ENCODE results near the gene MMADHC.

The MMADHC gene

DNA sequence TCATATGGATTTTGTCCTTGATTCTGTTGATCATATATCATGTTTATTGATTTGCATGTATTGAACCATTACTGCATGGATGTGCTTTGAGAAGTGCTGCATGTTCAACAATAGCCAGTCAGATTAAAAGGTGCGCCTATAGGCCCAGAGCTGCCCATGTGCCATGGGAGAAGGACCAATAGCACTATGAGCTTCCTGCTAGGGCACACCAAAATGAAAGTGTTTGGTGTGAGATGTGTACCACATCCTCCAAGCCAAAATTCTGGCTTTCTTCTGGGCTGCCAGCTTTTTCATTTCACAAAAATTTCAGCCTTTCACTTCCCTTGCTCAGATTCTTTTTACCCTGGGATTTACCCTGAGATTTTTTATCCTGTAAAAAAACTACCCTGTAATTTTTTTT lies 34.8 kb upstream of the MMADHC start:
- no peaks in the 10 kb centered on the region for H3K36me3 ChIP-seq (ENCODE audit: insufficient read depth, insufficient read length, low read length)
- TF ChIP-seq ZNF274 (IDR thresholded peaks at IDR 0.05; ENCODE audit: low read depth, low read length): no peak
- TF ChIP-seq SUZ12 (IDR thresholded peaks at IDR 0.05; ENCODE audit: extremely low read depth, insufficient read depth, insufficient read length): no peak
- TF ChIP-seq YY1 (IDR thresholded peaks at IDR 0.05; ENCODE audit: insufficient read depth, insufficient read length): no peak
- no peak overlapping the region for H3K4me3 ChIP-seq (ENCODE audit: insufficient read length, low read depth)
- H3K9me3 ChIP-seq (ENCODE audit: insufficient read depth, low read length): no peaks in the 10 kb centered on the region
- H3K27me3 ChIP-seq (ENCODE audit: insufficient read depth, insufficient read length): no peaks in the 10 kb centered on the region
- H3K9ac ChIP-seq (ENCODE audit: insufficient read length, low read depth): no peak overlapping the region
- no peak for DNase-seq (ENCODE audit: low read depth, low spot score)
- H3K4me1 ChIP-seq (ENCODE audit: insufficient read depth, insufficient read length): no peaks in the 10 kb centered on the region

GRCh38 chr2:149617476-149617875 lies 29.9 kb upstream of the MMADHC start:
- Histone ChIP-seq H3K4me1 (ENCODE audit: insufficient read depth, insufficient read length) (no peaks in the 10 kb centered on the region), H3K27me3 (ENCODE audit: insufficient read depth, insufficient read length) (no peaks in the 10 kb centered on the region), H3K4me3 (ENCODE audit: insufficient read length, low read depth) (no peak overlapping the region), H3K36me3 (ENCODE audit: insufficient read depth, insufficient read length, low read length) (no peaks in the 10 kb centered on the region), H3K9ac (ENCODE audit: insufficient read length, low read depth) (no peak overlapping the region), H3K9me3 (ENCODE audit: insufficient read depth, low read length) (no peaks in the 10 kb centered on the region)
- no peak for DNase-seq (ENCODE audit: low read depth, low spot score)
- TF ChIP-seq SUZ12 (IDR thresholded peaks at IDR 0.05; ENCODE audit: extremely low read depth, insufficient read depth, insufficient read length) (no peak), ZNF274 (IDR thresholded peaks at IDR 0.05; ENCODE audit: low read depth, low read length) (no peak), YY1 (IDR thresholded peaks at IDR 0.05; ENCODE audit: insufficient read depth, insufficient read length) (no peak)

DNA sequence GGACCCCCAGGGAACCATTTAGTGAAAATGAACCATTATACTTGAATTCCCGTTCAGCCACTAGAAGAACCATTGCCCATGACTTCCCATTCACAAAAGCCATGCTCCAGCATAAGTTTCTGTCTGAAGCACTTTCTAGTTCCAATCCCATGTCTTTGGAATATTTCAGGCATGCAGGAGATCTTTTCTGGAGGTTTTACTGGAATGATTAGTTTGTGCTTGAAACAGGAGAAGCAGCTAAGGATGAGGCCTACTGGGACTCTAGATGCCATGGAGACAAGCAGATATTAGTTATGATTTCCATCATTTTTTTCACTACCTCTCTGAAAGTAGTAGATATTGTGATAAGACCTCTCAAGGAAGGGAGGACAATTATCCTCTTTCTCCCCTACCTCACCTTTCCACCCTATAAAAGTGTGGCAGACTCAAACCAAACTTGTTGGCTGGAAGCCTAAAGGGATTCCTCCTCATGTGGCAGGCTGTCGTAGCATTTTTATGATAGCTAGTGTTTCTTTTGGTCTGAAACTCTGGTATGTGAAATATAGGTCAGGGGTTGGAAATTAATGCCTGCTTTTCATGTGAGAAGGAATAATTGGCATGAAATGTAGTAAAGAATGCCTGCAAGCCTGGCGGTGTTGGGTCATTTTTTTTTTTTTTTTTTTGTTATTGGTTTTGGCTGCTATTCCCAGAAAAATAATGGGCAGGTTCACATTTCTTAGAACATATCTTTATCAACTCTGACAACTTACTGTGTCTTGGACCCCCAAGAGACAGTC lies 29.3 kb upstream of the MMADHC start:
- TF ChIP-seq ZNF274 (IDR thresholded peaks at IDR 0.05; ENCODE audit: low read depth, low read length) (no peak), YY1 (IDR thresholded peaks at IDR 0.05; ENCODE audit: insufficient read depth, insufficient read length) (no peak), SUZ12 (IDR thresholded peaks at IDR 0.05; ENCODE audit: extremely low read depth, insufficient read depth, insufficient read length) (no peak)
- Histone ChIP-seq H3K36me3 (ENCODE audit: insufficient read depth, insufficient read length, low read length) (no peaks in the 10 kb centered on the region), H3K4me1 (ENCODE audit: insufficient read depth, insufficient read length) (no peaks in the 10 kb centered on the region), H3K9ac (ENCODE audit: insufficient read length, low read depth) (no peak overlapping the region), H3K4me3 (ENCODE audit: insufficient read length, low read depth) (no peak overlapping the region), H3K9me3 (ENCODE audit: insufficient read depth, low read length) (no peaks in the 10 kb centered on the region), H3K27me3 (ENCODE audit: insufficient read depth, insufficient read length) (no peaks in the 10 kb centered on the region)
- no peak for DNase-seq (ENCODE audit: low read depth, low spot score)

DNA sequence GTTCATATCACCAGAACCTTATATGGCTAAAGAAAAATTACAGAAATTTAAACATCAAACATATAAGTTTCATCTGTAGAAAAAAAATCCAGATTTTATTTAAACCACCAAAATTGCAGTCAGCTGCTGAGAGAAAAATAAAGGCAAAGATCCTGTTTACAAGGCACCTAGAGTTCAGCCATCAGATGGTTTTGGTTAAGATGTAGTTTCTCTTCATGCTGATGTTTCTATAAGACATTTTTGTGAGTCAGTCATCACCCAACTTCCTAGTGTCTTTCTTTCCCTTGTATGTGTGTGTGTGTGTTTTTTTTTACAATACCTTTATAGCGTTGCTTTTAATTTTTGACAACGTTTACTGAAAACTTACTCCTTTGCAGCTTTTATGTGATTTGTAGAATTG lies 26.1 kb upstream of the MMADHC start:
- TF ChIP-seq SUZ12 (IDR thresholded peaks at IDR 0.05; ENCODE audit: extremely low read depth, insufficient read depth, insufficient read length) (no peak), ZNF274 (IDR thresholded peaks at IDR 0.05; ENCODE audit: low read depth, low read length) (no peak), YY1 (IDR thresholded peaks at IDR 0.05; ENCODE audit: insufficient read depth, insufficient read length) (no peak)
- Histone ChIP-seq H3K36me3 (ENCODE audit: insufficient read depth, insufficient read length, low read length) (no peaks in the 10 kb centered on the region), H3K9ac (ENCODE audit: insufficient read length, low read depth) (no peak overlapping the region), H3K4me1 (ENCODE audit: insufficient read depth, insufficient read length) (no peaks in the 10 kb centered on the region), H3K4me3 (ENCODE audit: insufficient read length, low read depth) (no peak overlapping the region), H3K27me3 (ENCODE audit: insufficient read depth, insufficient read length) (no peaks in the 10 kb centered on the region), H3K9me3 (ENCODE audit: insufficient read depth, low read length) (0 out of 2 replicates have a peak, but pooled peaks cover 1% of the 10 kb centered on the region)
- no peak for DNase-seq (ENCODE audit: low read depth, low spot score)

DNA sequence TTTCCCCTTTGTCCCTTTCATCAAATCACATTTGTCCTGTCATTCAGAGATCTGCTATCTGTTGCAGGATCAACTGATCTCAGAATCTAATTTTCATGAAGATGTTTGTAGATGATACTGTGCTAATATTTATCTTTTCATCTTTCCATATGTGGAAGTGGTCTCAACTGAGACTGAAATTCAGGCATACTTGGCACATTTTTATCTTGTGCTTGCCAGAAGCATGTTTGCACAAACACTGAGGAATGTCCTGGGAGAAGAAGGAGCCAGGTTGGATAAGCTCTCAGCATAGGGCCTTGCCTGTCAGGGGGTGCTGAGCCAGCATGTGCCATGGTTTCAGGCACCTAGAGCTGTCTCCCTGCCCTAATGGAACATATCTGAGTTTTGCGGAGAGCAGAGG lies 24.5 kb upstream of the MMADHC start:
- no peak for DNase-seq (ENCODE audit: low read depth, low spot score)
- TF ChIP-seq ZNF274 (IDR thresholded peaks at IDR 0.05; ENCODE audit: low read depth, low read length) (no peak), YY1 (IDR thresholded peaks at IDR 0.05; ENCODE audit: insufficient read depth, insufficient read length) (no peak), SUZ12 (IDR thresholded peaks at IDR 0.05; ENCODE audit: extremely low read depth, insufficient read depth, insufficient read length) (no peak)
- no peaks in the 10 kb centered on the region for H3K27me3 ChIP-seq (ENCODE audit: insufficient read depth, insufficient read length)
- H3K36me3 ChIP-seq (ENCODE audit: insufficient read depth, insufficient read length, low read length): no peaks in the 10 kb centered on the region
- H3K9ac ChIP-seq (ENCODE audit: insufficient read length, low read depth): no peak overlapping the region
- peaks cover 10% of the 10 kb centered on the region; the same call in 1 of the 2 replicates for H3K9me3 ChIP-seq (ENCODE audit: insufficient read depth, low read length)
- H3K4me1 ChIP-seq (ENCODE audit: insufficient read depth, insufficient read length): no peaks in the 10 kb centered on the region
- no peak overlapping the region for H3K4me3 ChIP-seq (ENCODE audit: insufficient read length, low read depth)

DNA sequence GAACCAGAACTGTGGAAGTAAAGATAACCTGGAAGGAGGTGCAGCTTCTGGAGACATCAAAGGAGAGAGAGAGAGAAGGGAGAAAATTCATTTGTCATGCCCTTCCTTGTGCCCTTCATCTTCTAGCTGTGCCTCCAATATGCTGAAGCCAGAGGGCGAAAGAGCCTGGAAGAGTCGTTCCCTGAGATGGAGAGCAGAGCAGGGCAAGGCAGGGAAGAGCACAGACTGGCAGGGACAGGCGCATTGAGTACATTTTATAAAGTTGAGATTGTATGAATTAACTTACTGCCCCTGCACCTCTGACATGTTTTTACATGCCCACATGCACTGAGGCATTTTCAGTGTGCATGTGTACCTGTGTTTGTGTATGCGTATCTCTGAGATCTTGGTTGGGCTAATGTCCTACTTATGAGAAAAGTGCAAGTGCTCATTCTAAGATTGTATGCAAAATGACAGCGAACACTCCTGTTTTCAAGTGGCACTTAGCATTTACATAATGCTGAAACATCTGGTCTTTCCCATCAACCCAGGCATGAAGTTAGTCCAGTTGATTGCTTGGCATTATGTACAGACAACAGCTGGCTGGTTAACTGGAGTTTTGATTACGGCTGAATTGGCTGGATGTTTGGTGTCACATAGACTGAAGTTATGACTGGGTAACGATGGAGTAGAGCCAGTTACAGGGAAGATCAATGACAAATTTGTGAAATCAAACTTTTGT lies 23.7 kb upstream of the MMADHC start:
- Histone ChIP-seq H3K27me3 (ENCODE audit: insufficient read depth, insufficient read length) (no peaks in the 10 kb centered on the region), H3K9ac (ENCODE audit: insufficient read length, low read depth) (no peak overlapping the region), H3K4me3 (ENCODE audit: insufficient read length, low read depth) (no peak overlapping the region), H3K4me1 (ENCODE audit: insufficient read depth, insufficient read length) (no peaks in the 10 kb centered on the region), H3K9me3 (ENCODE audit: insufficient read depth, low read length) (peaks cover 10% of the 10 kb centered on the region; the same call in 1 of the 2 replicates), H3K36me3 (ENCODE audit: insufficient read depth, insufficient read length, low read length) (no peaks in the 10 kb centered on the region)
- DNase-seq (ENCODE audit: low read depth, low spot score): no peak
- TF ChIP-seq ZNF274 (IDR thresholded peaks at IDR 0.05; ENCODE audit: low read depth, low read length) (no peak), SUZ12 (IDR thresholded peaks at IDR 0.05; ENCODE audit: extremely low read depth, insufficient read depth, insufficient read length) (no peak), YY1 (IDR thresholded peaks at IDR 0.05; ENCODE audit: insufficient read depth, insufficient read length) (no peak)

GRCh38 chr2:149606251-149606811 lies 18.8 kb upstream of the MMADHC start:
- no peaks in the 10 kb centered on the region for H3K27me3 ChIP-seq (ENCODE audit: insufficient read depth, insufficient read length)
- H3K4me3 ChIP-seq (ENCODE audit: insufficient read length, low read depth): no peak overlapping the region
- DNase-seq (ENCODE audit: low read depth, low spot score): no peak
- peaks cover 11% of the 10 kb centered on the region; the same call in 1 of the 2 replicates for H3K9me3 ChIP-seq (ENCODE audit: insufficient read depth, low read length)
- H3K4me1 ChIP-seq (ENCODE audit: insufficient read depth, insufficient read length): no peaks in the 10 kb centered on the region
- TF ChIP-seq SUZ12 (IDR thresholded peaks at IDR 0.05; ENCODE audit: extremely low read depth, insufficient read depth, insufficient read length) (no peak), YY1 (IDR thresholded peaks at IDR 0.05; ENCODE audit: insufficient read depth, insufficient read length) (no peak), ZNF274 (IDR thresholded peaks at IDR 0.05; ENCODE audit: low read depth, low read length) (no peak)
- H3K9ac ChIP-seq (ENCODE audit: insufficient read length, low read depth): no peak overlapping the region
- H3K36me3 ChIP-seq (ENCODE audit: insufficient read depth, insufficient read length, low read length): no peaks in the 10 kb centered on the region
